Mesendoderm (in vitro differentiated cells): ENCODE data around the gene NSMCE1.
"Not testable (repeated sequence)": the region's sequence is repeated elsewhere in the genome, so short reads cannot be mapped to it uniquely, and the experiment has no call there.

ENCODE experiments used
- DNase-seq: peaks from one replicate; pipeline ENCODE4 v3.0.0; 2013
- H2AK5ac ChIP-seq: 2 replicates; pipeline ENCODE4 v1.6.1; 2013; ENCODE audit warnings: low read length, inconsistent platforms
- H2BK120ac ChIP-seq: 2 replicates; pipeline ENCODE4 v1.6.1; 2013; ENCODE audit warnings: low read depth, mild to moderate bottlenecking, low read length, moderate library complexity, mixed read lengths
- H2BK15ac ChIP-seq: replicated peaks from 2 replicates; pipeline ENCODE4 v1.6.1; 2013; ENCODE audit warnings: low read depth, mild to moderate bottlenecking, moderate library complexity
- H2BK5ac ChIP-seq: 2 replicates; pipeline ENCODE4 v1.6.1; 2013; ENCODE audit warnings: low read length, inconsistent platforms
- H3K18ac ChIP-seq: 2 replicates; pipeline ENCODE4 v1.6.1; 2013; ENCODE audit warnings: mild to moderate bottlenecking, low read length, mixed read lengths
- H3K23ac ChIP-seq: one replicate; pipeline ENCODE4 v1.6.1; 2013; ENCODE audit warnings: low read length
- H3K27ac ChIP-seq: 2 replicates; pipeline ENCODE4 v1.5.1; 2013; ENCODE audit warnings: low read depth, mild to moderate bottlenecking, inconsistent platforms, low read length, moderate library complexity
- H3K27me3 ChIP-seq: 2 replicates; pipeline ENCODE4 v1.6.1; 2013; ENCODE audit warnings: low read length, control low read depth, mild to moderate bottlenecking, inconsistent platforms; ENCODE audit not compliant: insufficient read depth, poor library complexity
- H3K36me3 ChIP-seq: 2 replicates; pipeline ENCODE4 v1.6.1; 2013; ENCODE audit warnings: low read length, inconsistent platforms; ENCODE audit not compliant: control insufficient read depth, insufficient read depth
- H3K4ac ChIP-seq: one replicate; pipeline ENCODE4 v1.6.1; 2013; ENCODE audit warnings: low read depth, mild to moderate bottlenecking, low read length, moderate library complexity
- H3K4me1 ChIP-seq: 2 replicates; pipeline ENCODE4 v1.6.1; 2013; ENCODE audit warnings: low read depth, low read length, inconsistent platforms; ENCODE audit not compliant: control insufficient read depth
- H3K4me2 ChIP-seq: 2 replicates; pipeline ENCODE4 v1.6.1; 2013; ENCODE audit warnings: low read length
- H3K4me3 ChIP-seq: 2 replicates; pipeline ENCODE4 v1.5.1; 2013; ENCODE audit warnings: mild to moderate bottlenecking, low read length
- H3K56ac ChIP-seq: one replicate; pipeline ENCODE4 v1.6.1; 2013; ENCODE audit warnings: low read length
- H3K79me1 ChIP-seq: 2 replicates; pipeline ENCODE4 v1.6.1; 2013; ENCODE audit warnings: low read length, inconsistent platforms
- H3K79me2 ChIP-seq: 2 replicates; pipeline ENCODE4 v1.6.1; 2013; ENCODE audit warnings: mild to moderate bottlenecking, low read length; ENCODE audit not compliant: control insufficient read depth, insufficient read depth
- H3K9ac ChIP-seq: 2 replicates; pipeline ENCODE4 v1.6.1; 2013; ENCODE audit warnings: low read length, inconsistent platforms
- H4K5ac ChIP-seq: one replicate; pipeline ENCODE4 v1.6.1; 2013; ENCODE audit warnings: low read length
- H4K8ac ChIP-seq: one replicate; pipeline ENCODE4 v1.6.1; 2013; ENCODE audit warnings: low read depth, mild to moderate bottlenecking, control low read depth, low read length, moderate library complexity
- WGBS: extraction: QIAGEN DNeasy Blood & Tissue Kit; methylation state at CpG from one replicate; pipeline ENCODE4 v1.1.7; 2013; ENCODE audit warnings: low lambda C conversion rate, missing lambda C conversion rate; ENCODE audit not compliant: insufficient coverage; ENCODE audit errors: extremely low coverage; 5-methylcytosine and 5-hydroxymethylcytosine counted together

NSMCE1 gene

DNA sequence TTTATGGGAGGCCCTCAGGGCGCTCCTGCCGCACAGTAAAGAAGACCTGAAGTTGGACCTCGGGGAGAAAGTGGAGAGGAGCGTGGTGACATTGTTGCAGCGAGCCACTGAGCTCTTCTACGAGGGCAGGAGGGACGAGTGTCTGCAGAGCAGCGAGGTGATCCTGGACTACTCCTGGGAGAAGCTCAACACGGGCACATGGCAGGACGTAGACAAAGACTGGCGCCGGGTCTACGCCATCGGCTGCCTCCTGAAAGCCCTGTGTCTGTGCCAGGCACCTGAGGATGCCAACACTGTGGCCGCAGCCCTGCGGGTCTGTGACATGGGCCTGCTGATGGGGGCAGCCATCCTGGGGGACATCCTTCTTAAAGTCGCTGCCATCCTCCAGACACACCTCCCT, 58.4 kb downstream of the NSMCE1 start:
- no peaks in the 10 kb centered on the region for H3K79me1 ChIP-seq

DNA sequence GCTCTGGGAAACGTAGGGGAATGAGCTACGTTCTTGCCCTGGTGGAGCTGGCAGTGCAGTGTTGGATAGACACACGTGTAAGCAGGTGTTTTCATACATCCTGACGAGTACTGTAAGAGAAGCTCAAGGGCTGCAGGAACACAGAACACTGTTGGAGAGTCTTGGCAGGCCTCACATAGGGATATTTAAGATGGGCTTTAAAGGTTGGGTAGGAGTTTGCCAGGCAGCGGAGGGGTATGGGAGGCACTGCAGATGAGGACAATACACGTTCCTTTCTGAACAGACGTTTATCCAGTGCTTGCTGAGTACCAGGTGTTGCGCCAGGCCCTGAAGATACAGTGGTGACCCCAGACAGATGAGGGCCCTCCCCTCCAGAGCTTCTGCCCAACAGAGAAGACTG, 59.0 kb downstream of the NSMCE1 start:
- H4K8ac ChIP-seq = no peak overlapping the region
- H2AK5ac ChIP-seq = no peak overlapping the region
- H4K5ac ChIP-seq = no peak overlapping the region
- H3K27me3 ChIP-seq = no peaks in the 10 kb centered on the region
- no peak overlapping the region for H3K4me2 ChIP-seq
- no peak overlapping the region for H3K23ac ChIP-seq
- H3K56ac ChIP-seq = no peak overlapping the region
- H2BK15ac ChIP-seq = no peak overlapping the region
- H3K4ac ChIP-seq = no peak overlapping the region
- H2BK120ac ChIP-seq = no peak overlapping the region
- H3K18ac ChIP-seq = no peak overlapping the region
- H3K9ac ChIP-seq = no peak overlapping the region
- H3K4me1 ChIP-seq = no peaks in the 10 kb centered on the region
- no peak overlapping the region for H3K27ac ChIP-seq
- DNase-seq = no peak
- H3K4me3 ChIP-seq = no peak overlapping the region
- no peaks in the 10 kb centered on the region for H3K79me2 ChIP-seq
- WGBS = no CpG with 5 or more reads among the region's 8 CpGs
- H3K79me1 ChIP-seq = no peaks in the 10 kb centered on the region
- H2BK5ac ChIP-seq = no peak overlapping the region
- H3K36me3 ChIP-seq = no peaks in the 10 kb centered on the region

More for the DNA sequence above, 58.4 kb downstream of the NSMCE1 start:
- Histone ChIP-seq H3K9ac (no peak overlapping the region), H3K4me1 (no peaks in the 10 kb centered on the region), H3K36me3 (peaks cover 3% of the 10 kb centered on the region), H3K4me2 (no peak overlapping the region), H4K8ac (no peak overlapping the region), H3K4ac (no peak overlapping the region), H3K4me3 (no peak overlapping the region), H2BK15ac (no peak overlapping the region), H2BK120ac (no peak overlapping the region), H2BK5ac (no peak overlapping the region), H3K56ac (no peak overlapping the region), H3K27me3 (no peaks in the 10 kb centered on the region), H3K27ac (no peak overlapping the region), H3K23ac (no peak overlapping the region), H3K79me2 (no peaks in the 10 kb centered on the region), H4K5ac (no peak overlapping the region), H3K18ac (no peak overlapping the region), H2AK5ac (no peak overlapping the region)
- WGBS = no CpG with 5 or more reads among the region's 17 CpGs
- DNase-seq = no peak

DNA sequence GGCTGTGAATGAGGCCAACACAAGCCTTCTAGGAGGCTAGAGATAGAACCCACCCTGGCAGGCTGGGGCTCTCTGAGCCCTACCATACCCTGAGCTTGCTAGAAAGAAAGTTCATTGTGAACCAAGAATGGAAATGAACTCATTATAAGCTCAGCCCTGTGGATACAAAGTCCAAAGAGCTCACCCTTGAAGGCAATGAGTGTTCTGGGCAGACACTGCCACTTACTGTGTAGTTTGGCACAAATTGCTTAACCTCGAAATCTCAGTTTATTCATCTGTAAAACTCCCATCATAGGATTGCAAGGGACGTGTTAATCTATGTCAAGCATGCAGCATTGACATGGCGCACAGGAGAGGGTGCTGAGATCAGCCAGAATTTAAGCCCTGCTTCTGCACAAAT, 59.8 kb downstream of the NSMCE1 start:
- WGBS = no CpG with 5 or more reads among the region's 3 CpGs
- Histone ChIP-seq H3K79me1 (no peaks in the 10 kb centered on the region), H2AK5ac (no peak overlapping the region), H3K4ac (no peak overlapping the region), H3K27me3 (no peaks in the 10 kb centered on the region), H3K27ac (no peak overlapping the region), H2BK120ac (no peak overlapping the region), H3K4me1 (no peaks in the 10 kb centered on the region), H3K18ac (no peak overlapping the region), H3K4me2 (no peak overlapping the region), H3K36me3 (no peaks in the 10 kb centered on the region), H3K9ac (no peak overlapping the region), H3K56ac (no peak overlapping the region), H4K8ac (no peak overlapping the region), H2BK15ac (no peak overlapping the region), H3K79me2 (no peaks in the 10 kb centered on the region), H4K5ac (no peak overlapping the region), H3K23ac (no peak overlapping the region), H3K4me3 (no peak overlapping the region), H2BK5ac (no peak overlapping the region)
- DNase-seq = no peak

DNA sequence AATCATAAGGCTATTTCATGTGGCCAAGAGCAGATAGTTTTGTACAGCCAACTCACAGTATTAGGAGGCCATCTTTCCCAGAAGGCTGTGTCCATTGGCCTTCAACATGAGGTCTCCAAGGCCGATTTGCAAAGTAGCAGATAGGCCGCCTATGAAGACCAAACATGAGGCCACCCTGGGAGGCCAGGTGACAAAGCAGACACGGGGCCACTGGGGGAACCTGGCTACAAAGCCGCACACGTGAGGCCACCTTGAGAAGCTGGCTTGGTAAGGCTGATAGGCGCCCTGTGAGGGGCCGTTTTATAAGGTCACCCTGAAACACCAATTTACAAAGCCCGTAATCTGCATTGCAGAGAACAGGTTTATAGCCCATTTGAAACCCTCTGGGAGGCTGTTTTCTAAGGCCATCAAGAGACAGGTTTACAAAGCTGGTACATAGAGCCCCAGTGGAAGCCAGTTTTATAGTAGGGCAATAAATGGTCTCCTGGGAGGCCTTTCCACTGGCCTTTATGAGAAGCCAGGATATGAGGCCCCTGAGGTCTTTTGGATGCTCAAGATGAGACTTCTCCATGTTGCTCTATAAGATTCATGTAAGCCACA, 60.4 kb downstream of the NSMCE1 start:
- H4K8ac ChIP-seq = no peak overlapping the region
- no peak overlapping the region for H4K5ac ChIP-seq
- H3K4me1 ChIP-seq = no peaks in the 10 kb centered on the region
- H3K4me2 ChIP-seq = no peak overlapping the region
- no peaks in the 10 kb centered on the region for H3K79me2 ChIP-seq
- no peak for DNase-seq
- H2BK5ac ChIP-seq = no peak overlapping the region
- no peaks in the 10 kb centered on the region for H3K79me1 ChIP-seq
- no peak overlapping the region for H3K9ac ChIP-seq
- H3K4ac ChIP-seq = no peak overlapping the region
- H3K56ac ChIP-seq = no peak overlapping the region
- H3K27ac ChIP-seq = no peak overlapping the region
- no peak overlapping the region for H3K23ac ChIP-seq
- no peak overlapping the region for H2BK120ac ChIP-seq
- no peak overlapping the region for H3K4me3 ChIP-seq
- no CpG with 5 or more reads among the region's 8 CpGs for WGBS
- no peak overlapping the region for H3K18ac ChIP-seq
- H2BK15ac ChIP-seq = no peak overlapping the region
- no peak overlapping the region for H2AK5ac ChIP-seq
- no peaks in the 10 kb centered on the region for H3K27me3 ChIP-seq
- H3K36me3 ChIP-seq = no peaks in the 10 kb centered on the region

DNA sequence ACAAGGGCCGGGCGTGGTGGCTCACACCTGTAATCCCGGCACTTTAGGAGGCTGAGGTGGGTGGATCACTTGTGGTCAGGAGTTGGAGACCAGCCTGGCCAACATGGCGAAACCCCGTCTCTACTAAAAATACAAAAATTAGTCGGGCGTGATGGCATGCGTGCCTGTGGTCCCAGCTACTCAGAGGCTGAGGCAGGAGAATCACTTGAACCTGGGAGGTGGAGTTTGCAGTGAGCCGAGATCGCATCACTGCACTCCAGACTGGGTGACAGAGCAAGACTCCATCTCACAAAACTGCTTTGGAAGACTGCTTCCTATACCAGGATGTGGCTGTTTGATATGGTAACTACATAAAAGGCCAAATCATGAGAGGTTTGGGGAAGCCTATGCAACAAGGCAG, 61.5 kb downstream of the NSMCE1 start:
- H3K27ac ChIP-seq, H3K79me2 ChIP-seq, H4K8ac ChIP-seq, H2BK120ac ChIP-seq, H4K5ac ChIP-seq, H3K79me1 ChIP-seq, H3K4ac ChIP-seq, H3K27me3 ChIP-seq, H2AK5ac ChIP-seq, H3K9ac ChIP-seq, H3K23ac ChIP-seq, H3K4me2 ChIP-seq, H2BK15ac ChIP-seq, DNase-seq, H3K36me3 ChIP-seq, H3K56ac ChIP-seq, H3K4me1 ChIP-seq, H2BK5ac ChIP-seq, H3K18ac ChIP-seq, H3K4me3 ChIP-seq: not testable (repeated sequence)
- no CpG with 5 or more reads among the region's 10 CpGs for WGBS

DNA sequence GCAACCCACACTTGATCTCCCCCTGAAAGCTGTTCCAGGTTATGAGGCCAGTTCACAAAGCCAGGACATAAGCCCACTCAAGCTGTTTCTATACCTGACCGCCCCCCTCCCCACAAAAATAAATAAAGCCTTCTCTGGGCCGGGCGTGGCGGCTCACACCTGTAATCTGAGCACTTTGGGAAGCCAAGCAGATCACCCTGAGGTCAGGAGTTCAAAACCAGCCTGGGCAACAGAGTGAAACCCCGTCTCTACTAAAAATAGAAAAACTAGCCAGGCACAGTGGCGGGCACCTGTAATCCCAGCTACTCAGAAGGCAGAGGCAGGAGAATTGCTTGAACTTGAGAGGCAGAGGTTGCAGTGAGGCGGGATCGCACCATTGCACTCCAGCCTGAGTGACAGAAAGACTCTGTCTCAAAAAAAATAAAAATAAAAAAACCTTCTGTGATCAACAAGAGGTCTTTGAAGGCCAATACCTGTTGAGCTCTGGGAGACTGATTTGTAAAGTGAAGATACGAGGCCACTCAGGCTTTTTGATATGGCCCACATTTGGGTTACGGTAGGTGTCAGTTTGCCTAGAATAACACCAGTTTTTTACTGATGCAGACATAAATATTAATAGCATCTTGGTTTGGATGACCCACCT, 63.0 kb downstream of the NSMCE1 start:
- no peak overlapping the region for H3K9ac ChIP-seq
- H2AK5ac ChIP-seq = no peak overlapping the region
- no peaks in the 10 kb centered on the region for H3K36me3 ChIP-seq
- no peak overlapping the region for H2BK120ac ChIP-seq
- H3K79me1 ChIP-seq = no peaks in the 10 kb centered on the region
- H3K23ac ChIP-seq = no peak overlapping the region
- H3K4me3 ChIP-seq = no peak overlapping the region
- no peak overlapping the region for H3K27ac ChIP-seq
- H4K8ac ChIP-seq = no peak overlapping the region
- no CpG with 5 or more reads among the region's 10 CpGs for WGBS
- H3K56ac ChIP-seq = no peak overlapping the region
- no peak for DNase-seq
- H3K4me1 ChIP-seq = peaks cover 4% of the 10 kb centered on the region
- no peak overlapping the region for H3K18ac ChIP-seq
- no peak overlapping the region for H2BK15ac ChIP-seq
- no peaks in the 10 kb centered on the region for H3K79me2 ChIP-seq
- no peak overlapping the region for H4K5ac ChIP-seq
- no peak overlapping the region for H3K4me2 ChIP-seq
- no peaks in the 10 kb centered on the region for H3K27me3 ChIP-seq
- no peak overlapping the region for H2BK5ac ChIP-seq
- H3K4ac ChIP-seq = no peak overlapping the region
